ENCODE results near the gene PGLYRP4.

- TF ChIP-seq CTCF (IDR thresholded peaks at IDR 0.05) (no peak), EZH2 (IDR thresholded peaks at IDR 0.05; ENCODE audit: borderline replicate concordance, insufficient read depth, low read depth, low read length, poor library complexity, severe bottlenecking) (no peak)
These were observed 13.0 kb upstream of the PGLYRP4 start for GRCh38 chr1:153361480-153362109.

All from B cell (primary cell).